Glomerular visceral epithelial cell (primary cell): ENCODE results near the gene FBLN1.
"Not testable (repeated sequence)": the region's sequence is repeated elsewhere in the genome, so short reads cannot be mapped to it uniquely, and the experiment has no call there.

Experiments
- DNase-seq: peaks from one replicate; pipeline ENCODE4 v3.0.0-alpha.2; 2016; ENCODE audit errors: extremely low spot score

FBLN1 gene

DNA sequence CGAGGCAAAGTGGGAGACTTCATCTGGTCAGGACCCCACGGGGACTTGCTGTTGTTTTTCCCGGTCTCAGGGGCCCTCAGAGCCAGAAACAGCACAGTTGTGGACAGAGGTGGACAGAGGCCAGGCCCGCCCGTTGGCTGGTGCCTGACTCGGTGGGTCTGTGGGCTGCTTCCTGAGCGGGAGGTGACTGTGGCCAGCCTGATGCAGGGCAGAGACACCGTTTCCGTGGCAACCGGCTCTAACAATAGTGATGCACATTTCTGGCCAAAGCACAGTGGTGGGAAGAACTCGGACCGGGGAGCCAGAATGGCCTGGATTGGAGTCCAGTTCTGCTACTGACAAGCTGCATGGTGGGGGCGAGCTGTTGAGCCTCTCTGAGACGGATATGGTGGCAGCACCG, 110.3 kb downstream of the FBLN1 start:
- peak; percentile 65 for DNase-seq

DNA sequence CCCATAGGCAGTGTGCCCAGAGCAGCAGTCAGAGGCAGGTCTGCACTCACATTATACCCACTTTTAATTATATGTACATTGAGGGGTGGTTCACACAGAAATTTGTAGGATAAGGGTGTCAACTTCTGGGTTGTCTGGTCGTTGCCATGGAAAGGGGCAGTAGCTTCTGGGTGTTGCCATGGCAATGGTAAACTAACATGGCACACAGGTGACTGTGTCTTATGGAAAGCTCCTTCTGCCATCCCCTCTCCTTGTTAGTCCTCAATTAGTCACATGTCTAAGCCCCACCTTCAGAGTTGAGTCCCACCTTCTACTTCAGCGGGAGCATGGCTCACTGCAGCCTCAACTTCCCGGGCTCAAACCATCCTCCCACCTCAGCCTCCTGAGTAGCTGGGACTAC, 112.7 kb downstream of the FBLN1 start:
- no peak for DNase-seq

DNA sequence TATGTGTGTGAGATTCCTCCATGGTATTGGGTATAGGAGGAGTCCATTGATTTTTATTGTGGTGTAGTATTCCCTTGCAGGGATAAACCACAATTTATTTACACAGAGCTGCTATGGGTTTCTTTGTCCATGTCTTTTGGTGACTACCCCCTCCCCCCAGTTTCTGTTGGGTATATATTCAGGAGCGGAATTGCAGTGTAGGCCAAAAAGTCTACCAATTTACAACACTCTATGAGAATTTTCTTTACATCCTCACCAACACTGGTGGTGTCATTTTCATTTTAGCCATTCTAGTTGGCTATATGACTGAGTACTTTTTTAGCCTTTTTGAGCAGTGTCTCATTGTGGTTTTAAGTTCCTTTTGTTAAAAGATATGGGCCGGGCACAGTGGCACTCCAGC, 113.7 kb downstream of the FBLN1 start:
- DNase-seq, result no peak

DNA sequence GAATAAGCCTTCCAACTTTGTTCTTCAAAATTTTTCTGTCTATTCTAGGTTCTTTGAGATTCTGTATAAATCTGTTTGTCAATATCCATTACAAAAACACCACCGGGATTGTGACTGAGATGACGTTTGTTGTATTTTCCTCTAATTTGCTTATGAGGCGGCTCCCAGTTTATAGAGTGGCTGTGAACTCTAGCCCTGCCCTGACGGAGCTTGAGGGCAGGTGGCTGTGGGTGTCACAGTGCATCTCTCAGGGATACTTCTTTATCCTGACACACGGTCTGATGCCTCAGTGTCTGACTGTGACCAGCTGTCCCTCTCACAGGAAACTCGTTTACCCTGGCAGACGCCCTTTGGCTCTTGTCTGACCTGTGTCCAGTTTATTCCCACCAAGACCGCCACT, 115.3 kb downstream of the FBLN1 start:
- no peak for DNase-seq

DNA sequence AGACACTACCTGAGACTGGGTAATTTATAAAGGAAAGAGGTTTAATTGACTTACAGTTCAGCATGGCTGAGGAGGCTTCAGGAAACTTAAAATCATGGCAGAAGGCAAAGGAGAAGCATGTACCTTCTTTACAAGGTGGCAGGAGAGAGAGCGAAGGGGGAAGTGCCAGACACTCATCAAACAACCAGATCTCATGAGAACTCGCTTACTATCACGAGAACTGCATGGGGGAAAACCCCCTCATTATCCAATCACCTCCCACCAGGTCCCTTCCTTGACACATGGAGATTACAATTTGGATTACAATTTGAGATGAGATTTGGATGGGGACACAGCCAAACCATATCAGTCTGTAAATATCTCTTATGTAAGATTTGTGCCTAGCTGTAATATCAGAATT, 118.0 kb downstream of the FBLN1 start:
- DNase-seq, result no peak

DNA sequence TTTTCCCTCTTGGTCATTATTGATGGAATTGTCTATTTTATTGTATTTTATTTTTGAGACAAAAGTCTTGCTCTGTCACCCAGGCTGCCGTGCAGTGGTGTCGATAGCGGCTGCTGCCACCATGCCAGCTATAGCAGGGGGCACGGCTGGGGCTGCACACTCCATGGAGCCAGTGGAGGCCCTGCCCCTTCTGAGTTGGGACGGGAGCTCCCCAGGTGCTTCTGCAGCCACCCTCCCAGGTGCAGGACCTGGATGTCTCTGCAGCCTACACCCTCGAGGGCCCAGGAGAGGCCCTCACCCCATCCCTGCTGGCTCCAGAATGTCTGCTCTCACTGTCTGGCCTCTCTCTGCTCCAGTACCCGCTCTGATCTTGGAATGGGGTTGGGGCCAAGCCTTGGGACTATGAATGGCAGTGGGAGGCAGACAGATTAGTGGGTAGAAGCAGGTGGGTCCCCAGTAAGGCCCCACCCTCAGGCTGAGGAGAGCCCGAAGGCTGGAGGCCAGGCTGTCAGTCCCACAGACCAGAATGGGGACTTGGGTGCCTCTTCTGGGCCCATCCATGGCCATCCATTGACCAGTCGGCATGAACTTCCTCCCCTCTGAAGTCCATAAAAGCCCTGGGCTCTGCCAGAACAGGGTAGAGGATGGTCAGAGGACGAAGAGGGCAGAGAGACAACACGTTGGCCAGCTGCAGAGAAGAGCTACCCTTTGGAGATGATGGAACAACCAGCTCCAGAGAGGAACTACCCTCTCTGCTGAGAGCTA, 119.3 kb downstream of the FBLN1 start:
- no peak for DNase-seq

DNA sequence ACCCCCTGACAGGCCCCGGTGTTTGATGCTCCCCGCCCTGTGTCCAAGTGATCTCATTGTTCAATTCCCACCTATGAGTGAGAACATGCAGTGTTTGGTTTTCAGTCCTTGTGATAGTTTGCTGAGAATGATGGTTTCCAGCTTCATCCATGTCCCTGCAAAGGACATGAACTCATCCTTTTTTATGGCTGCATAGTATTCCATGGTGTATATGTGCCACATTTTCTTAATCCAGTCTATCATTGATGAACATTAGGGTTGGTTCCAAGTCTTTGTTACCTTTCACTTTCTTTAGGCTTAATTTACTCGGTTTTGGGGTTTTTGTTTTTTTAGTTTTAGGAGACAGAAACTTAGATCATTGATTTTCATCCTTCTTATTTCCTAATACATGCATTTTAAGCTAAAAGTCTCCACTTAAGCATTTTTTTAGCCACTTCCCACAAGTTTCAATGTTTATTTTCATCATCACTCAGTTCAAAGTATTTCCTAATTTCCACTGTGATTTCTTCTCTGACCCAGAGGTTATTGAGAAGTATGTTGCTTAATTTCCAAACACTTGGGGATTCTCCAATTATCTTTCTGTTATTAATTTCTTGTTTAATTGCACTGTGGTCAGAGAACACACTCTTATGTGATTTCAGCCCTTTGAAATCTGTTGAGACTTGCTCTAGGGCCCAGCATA, 120.9 kb downstream of the FBLN1 start:
- not testable (repeated sequence) for DNase-seq

DNA sequence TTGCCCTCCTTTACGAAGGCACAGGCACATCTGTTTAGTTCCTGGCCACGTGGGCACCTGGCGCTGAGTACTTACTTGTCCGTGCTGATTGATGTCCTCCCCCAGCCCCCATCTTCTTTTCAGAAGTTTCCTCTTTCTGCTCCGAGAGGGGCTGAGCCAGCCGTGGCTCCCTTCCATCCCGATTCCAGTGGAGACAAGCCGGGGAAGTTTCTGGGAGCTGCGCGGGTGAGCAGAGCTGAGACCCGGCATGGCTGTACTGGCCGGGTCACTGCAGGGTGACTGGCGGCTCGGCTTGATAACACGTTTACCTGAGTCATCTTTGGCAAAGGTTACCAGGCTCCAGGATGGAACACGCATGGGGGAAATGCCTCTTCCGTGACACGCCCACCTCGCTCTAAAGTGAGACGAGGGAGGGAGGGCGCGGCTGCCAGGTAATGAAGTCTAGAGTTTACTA, 123.5 kb downstream of the FBLN1 start:
- DNase-seq, result peak; percentile 55

DNA sequence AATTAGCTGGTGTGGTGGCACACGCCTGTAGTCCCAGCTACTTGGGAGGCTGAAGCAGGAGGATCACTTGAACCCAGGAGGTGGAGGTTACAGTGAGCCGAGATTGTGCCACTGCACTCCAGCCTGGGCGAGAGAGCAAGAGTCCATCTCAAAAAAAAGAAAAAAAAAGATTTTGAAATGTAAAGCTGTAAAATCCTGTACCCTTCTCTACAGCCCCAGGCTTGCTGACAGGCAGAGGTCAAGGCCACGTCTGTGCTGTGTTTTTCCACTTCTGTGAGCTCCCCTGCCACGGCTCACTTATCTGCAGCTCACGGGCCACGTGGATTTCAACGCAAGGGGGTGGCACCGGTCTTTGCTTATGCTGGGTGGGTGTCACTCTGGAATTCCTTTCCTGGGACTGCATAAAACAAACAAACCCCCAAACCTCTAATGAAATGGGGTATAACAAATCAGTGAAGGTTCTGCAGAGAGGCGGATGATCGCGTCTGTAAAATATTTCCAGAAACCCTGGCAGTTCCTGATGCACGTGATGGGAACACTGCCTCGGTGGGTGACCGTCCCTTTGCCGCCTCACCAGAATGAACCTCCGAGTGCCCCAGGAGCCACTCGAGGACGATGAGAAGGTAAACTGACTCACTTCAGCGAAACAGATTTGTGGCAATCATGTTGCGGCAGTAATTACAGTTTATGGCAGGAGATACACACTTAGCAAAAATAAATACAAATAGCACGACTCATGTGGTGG, 125.0 kb downstream of the FBLN1 start:
- DNase-seq, result no peak

DNA sequence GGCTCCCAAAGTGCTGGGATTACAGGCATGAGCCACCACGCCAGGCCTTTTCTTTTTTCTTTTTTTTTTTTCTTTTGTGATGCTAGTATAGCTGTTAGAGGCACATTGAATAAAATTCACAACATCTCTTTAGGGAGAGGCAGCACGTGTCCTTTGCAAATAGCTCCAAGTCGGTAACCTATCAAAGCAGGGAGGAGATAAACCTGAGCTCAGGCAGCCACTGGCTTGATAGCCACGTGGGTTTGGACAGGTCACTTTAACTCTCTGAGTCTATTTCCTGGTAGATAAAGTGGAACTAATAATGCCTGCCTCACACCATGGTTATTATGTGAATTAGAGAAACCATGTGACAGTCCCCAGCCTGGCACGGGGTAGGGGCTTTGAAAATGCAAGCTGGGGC, 125.8 kb downstream of the FBLN1 start:
- DNase-seq, result no peak

DNA sequence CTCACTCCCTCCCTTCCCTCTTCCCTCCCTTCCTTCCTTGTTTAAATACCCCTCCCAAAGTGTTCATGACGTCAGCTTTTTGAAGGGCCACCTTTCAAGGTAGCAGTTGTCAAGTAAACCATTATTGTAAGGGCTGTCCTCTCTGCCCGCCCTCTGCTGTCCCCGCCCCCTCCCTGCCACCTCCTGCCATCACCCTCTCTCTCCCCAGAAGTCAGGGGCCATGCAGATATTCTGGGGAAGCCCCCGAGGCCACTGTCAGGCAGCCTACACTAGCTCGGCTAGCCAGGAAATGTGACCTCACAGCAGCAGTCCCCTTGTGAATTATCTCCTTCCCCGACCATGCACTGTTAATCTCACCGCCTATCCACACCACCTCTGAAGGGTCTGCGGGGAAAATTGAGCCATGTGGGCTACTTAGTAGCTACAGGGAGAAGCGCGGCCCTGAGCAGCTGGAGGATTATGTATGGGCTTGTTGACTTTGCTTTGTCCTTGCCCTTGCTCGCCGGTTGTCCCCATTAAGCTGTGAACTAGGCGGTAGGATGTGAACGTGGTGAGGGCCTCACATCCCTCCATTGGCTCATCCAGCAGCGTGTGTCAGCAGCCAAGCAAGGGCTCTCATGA, 126.9 kb downstream of the FBLN1 start:
- no peak for DNase-seq

DNA sequence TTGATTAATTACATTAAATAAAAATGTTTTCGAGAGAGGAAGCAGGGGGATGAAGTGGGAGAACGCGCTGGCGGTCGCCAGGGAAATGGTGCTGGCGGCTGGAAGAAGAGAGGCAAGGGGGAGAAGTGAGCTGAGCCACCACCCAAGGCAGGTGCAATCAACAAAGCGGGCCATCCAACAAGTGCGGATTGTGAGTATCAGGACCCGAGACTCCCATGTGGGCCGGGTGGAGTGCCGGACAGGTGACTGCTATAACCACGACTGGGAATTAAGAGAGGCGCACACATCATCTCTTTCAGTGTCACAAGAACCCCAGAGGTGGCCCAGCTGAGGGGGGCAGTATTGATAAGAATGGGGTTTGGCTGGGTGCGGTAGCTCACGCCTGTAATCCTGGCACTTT, 127.8 kb downstream of the FBLN1 start:
- no peak for DNase-seq

DNA sequence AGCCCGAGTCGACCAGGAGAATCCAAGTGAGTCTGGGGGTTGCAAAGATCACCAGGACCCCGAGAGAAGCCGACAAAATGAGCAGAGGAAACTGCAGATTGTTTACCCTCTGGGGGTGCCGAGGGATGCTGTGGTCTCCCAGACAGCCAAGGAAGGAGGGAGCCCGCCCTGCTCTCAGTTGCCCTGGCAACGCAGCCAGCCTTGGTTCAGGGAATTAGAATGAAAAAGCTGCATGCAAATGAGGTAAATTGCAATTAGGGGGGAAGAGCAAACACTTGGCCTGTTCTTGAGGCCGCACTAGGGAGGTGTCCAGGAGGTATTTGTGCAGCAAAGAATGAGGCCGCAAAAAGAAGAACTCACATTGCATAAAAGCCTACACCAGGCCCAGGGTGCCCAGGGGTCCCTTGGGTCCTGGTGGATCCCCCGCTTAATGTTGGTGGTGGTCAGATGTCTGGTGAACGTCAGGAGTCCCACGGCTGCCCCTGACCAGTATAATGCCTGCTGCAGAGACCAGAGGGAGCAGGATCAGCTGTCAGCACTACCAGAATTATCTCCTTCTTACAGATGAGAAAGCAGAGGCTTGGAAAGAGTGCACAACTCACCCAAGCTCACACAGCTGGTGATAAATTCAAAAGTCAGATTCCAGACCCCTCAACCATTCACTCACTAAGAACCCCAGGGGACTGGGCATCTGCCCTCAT, 128.6 kb downstream of the FBLN1 start:
- DNase-seq, result no peak

DNA sequence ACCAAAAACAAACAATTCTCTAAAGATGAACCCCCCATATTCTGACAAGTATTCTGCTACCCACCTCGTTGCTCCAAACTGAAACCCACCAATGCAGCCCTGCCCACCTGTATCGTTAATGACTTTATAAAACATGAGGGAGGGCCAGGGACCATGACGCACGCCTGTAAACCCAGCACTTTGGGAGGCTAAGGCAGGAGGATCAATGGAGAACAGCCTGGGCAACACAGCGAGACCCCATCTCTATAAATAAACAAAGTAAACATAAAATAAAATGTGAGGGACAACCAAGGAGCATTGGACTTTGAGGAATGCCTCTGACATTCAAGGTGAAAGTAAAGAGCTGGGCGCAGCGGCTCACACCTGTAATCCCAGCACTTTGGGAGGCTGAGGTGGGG, 129.2 kb downstream of the FBLN1 start:
- DNase-seq, result no peak

DNA sequence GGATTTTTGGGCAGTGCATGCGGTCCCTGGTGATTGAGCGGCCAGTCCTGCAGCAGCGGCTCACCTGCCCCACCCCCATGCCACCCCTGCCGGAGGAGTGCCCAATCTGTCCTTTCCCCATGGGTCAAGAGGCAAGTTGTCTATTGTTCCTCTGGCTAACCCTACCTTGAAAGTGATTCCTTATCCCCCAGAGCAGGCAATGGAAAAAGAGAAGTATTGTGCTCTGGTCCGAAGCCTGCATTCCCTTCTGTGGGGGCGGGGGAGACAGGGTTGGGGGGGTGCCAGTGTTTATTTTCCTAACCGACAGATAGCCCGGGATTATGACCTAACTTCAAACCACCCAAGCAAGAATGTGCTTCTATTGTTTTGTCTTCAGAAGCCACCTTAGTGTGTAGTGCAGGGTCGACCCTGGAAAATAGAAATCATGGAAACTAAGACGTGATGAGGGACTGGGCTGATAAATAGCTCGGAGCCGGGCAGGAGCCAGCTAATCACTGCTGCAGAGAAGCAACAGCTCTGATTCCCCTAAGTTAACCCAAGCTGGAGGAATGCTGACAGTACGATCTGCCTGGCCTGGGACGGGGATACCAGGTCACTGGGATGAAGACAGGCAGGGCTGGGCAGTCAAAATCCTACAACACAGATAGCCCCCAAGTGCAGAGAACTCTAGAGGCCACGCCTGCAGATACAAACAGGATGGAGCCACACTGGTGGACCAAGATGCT, 130.3 kb downstream of the FBLN1 start:
- peak; percentile 45 for DNase-seq

DNA sequence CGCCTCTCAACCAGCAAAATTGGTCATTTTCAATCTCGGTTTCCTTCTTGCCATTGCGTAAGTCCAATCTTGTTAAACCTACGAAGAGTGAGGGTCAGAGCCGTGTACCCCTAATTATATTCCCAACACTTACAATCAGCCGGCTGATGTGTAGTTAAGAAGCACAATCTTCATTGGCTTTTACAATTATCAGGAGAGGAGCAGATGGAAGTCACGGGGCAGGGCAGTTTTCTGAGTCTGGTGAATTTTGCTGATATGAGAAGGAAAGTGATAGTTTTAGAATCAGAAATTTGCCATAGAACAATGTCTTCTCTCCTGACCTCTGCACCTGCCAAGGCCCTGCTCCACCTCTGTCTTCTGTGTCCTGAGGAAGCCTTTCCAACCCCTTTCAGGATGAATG, 134.0 kb downstream of the FBLN1 start:
- DNase-seq, result no peak

DNA sequence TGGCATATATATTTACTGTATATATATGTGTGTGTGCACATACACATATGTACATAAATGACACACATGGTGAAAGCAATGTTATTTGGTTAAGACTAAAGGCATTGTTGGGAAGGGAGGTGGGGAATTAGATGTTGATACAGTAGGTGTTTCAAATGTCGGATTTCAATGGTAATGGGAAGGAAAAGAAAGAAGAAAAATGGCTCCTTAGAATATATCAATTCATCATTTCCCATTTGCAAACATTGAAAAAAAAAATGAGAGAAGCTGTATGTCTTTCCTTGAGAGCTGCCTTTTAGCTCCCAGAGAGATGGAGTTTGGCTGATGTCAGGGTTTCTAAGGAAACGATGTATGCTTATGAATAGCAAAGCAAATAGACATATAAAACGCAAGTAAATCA, 135.5 kb downstream of the FBLN1 start:
- no peak for DNase-seq

DNA sequence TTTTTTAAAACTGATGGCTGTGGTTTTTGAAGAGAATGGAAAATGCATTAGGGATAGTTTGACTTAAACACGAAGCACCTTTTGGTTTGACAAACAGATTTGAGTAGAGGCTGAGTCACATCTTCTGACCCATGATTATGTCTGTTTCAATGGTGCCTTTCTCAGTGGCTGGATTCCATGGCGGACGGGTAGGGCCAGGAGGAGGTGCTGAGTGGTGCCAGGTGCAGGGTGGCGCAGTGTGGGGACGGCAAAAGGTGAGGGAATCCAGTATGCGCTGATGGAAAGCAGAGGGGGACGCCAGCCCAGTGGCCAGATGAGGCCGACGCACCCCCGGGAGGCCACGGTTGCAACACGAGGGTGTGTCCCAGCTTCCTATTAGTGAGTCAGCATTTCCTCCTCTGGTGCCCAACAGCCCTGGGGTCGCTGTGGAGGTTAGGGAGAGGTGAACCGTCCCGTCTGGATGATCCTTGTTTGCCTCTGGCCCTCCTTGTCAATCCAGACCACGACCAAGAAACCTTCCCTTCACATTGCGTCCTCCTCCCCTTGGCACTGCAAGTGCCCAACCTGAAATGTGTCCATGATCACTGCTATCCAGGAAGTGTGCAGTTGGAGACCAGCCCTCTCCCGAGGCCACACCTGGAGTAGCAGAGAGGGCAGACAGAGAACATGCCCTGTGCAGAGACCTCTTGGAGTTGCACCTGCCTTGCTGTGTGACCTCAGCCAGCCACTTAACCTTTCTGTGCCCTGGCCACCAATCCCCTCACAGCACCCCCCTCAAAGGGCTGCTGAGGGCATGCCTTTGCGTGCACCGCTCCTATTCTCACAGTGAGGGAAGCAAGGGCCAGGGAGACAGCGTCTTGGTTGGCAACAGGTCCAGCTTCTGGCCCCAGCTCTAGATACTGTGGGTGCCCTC, 136.4 kb downstream of the FBLN1 start:
- DNase-seq, result peak; percentile 91

DNA sequence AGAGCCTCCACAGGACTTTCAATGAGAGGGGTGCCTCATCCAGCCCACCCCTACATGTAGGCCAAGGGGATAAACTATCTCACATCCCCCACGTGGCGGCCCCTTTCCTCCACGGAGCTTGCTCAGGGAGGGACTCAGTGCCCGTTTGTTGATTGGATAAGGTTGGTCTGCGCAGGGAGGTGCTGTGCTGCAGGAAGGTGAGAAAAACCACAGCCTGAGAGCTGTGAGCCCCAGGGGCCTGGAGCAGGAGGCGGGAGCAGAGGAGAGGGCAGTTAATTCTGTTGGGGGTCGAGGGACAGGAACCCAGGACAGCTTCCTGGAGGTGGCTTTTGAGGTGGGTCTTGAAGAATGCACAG, 137.0 kb downstream of the FBLN1 start:
- no peak for DNase-seq

DNA sequence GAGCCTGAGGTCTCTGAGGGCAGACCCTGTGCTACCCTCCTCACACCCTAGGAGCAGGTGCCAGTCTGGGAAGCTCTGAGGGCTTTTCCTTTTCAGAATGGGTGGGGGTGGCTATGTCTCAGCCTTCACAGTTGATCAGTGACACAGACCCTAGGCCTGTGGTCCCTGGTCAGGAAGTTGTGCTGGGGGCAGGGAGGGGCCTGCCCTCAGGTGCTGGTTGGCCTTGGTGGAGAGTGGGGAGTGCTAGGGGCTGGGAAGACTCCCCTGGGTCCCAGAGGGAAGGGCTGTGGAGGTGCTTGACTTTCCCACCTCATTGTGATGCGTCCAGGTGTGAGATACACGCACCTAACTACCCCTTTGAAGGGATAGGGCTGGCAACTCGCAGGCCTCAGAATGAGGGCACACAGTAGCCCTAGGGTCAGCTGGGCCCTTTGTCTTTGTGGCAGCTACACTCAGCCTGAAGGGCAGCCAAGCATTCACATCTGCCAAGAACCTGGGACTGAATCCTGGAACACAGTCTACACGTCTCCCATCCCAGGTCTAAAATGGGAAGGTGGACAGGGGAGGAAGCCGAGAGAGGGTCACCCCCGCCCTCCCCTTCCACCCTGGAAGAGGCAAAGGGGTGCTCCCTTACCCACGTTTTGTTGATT, 137.7 kb downstream of the FBLN1 start:
- no peak for DNase-seq
